Neural crest cell (in vitro differentiated cells): ENCODE data around the gene ZGPAT. TPM values are rescaled to one million over a fixed set of nuclear protein-coding genes. Genes with fewer than 3 reads are reported as not detected.
A peak's percentile ranks its signal among the peaks of the same experiment; 100 is the strongest.

Source experiments
- DNase-seq: peaks from one replicate; pipeline ENCODE4 v3.0.0; 2021; ENCODE audit warnings: low read depth, mixed read lengths, low spot score
- H3K27ac Mint-ChIP-seq: one replicate; pipeline ENCODE4 v1.8.0; 2021; ENCODE audit warnings: mild to moderate bottlenecking, mixed read lengths; ENCODE audit not compliant: unreplicated experiment
- H3K27me3 Mint-ChIP-seq: 2 replicates; pipeline ENCODE4 v1.8.0; 2021; ENCODE audit warnings: low read depth, mild to moderate bottlenecking, mixed read lengths
- H3K36me3 Mint-ChIP-seq: 2 replicates; pipeline ENCODE4 v1.8.0; 2021; ENCODE audit warnings: low read depth, mild to moderate bottlenecking, mixed read lengths
- H3K4me1 Mint-ChIP-seq: 2 replicates; pipeline ENCODE4 v1.8.0; 2021; ENCODE audit warnings: mixed read lengths
- H3K4me3 Mint-ChIP-seq: one replicate; pipeline ENCODE4 v1.8.0; 2021; ENCODE audit warnings: mild to moderate bottlenecking, mixed read lengths
- H3K9me3 Mint-ChIP-seq: 2 replicates; pipeline ENCODE4 v1.8.0; 2021; ENCODE audit warnings: mixed read lengths
- CTCF ChIP-seq: fragments of 200-600 bp; sonication (generic); conservative IDR thresholded peaks from 2 replicates; pipeline ENCODE4 v1.5.0; 2021; ENCODE audit warnings: antibody characterized with exemption, mild to moderate bottlenecking
- total RNA-seq: library from RNA; stranded (reverse); gene quantifications from 2 replicates; pipeline ENCODE4 v1.2.1, GENCODE V29; 2021

ZGPAT gene
- total RNA-seq, 1 donor from 2014 or later, result 31.3 TPM

- H3K27ac Mint-ChIP-seq, result no peak overlapping the region
- no peaks in the 10 kb centered on the region for H3K9me3 Mint-ChIP-seq
- no peaks in the 10 kb centered on the region for H3K4me1 Mint-ChIP-seq
- DNase-seq, result no peak
- H3K36me3 Mint-ChIP-seq, result peaks cover 7% of the 10 kb centered on the region
- H3K4me3 Mint-ChIP-seq, result peak overlapping the region; percentile 71
- peaks cover 4% of the 10 kb centered on the region for H3K27me3 Mint-ChIP-seq
- no peak for TF ChIP-seq CTCF
Observed at GRCh38 chr20:63744574-63745423, 37.0 kb downstream of the ZGPAT start.

- Mint-ChIP-seq H3K9me3 (no peaks in the 10 kb centered on the region), H3K27ac (no peak overlapping the region), H3K36me3 (peaks cover 7% of the 10 kb centered on the region), H3K4me3 (peak overlapping the region; percentile 71), H3K4me1 (no peaks in the 10 kb centered on the region), H3K27me3 (peaks cover 4% of the 10 kb centered on the region)
- no peak for DNase-seq
- TF ChIP-seq CTCF, result no peak
Observed at GRCh38 chr20:63745424-63745805, 37.6 kb downstream of the ZGPAT start.

- H3K9me3 Mint-ChIP-seq, result no peaks in the 10 kb centered on the region
- H3K27me3 Mint-ChIP-seq, result peaks cover 4% of the 10 kb centered on the region
- H3K4me3 Mint-ChIP-seq, result peak overlapping the region; percentile 71
- DNase-seq, result no peak
- TF ChIP-seq CTCF, result no peak
- no peak overlapping the region for H3K27ac Mint-ChIP-seq
- H3K4me1 Mint-ChIP-seq, result peaks cover 3% of the 10 kb centered on the region
- peaks cover 7% of the 10 kb centered on the region for H3K36me3 Mint-ChIP-seq
Observed at GRCh38 chr20:63745961-63746731, 38.3 kb downstream of the ZGPAT start.

- H3K4me3 Mint-ChIP-seq, result no peak overlapping the region
- H3K4me1 Mint-ChIP-seq, result peaks cover 4% of the 10 kb centered on the region
- no peak for TF ChIP-seq CTCF
- peaks cover 4% of the 10 kb centered on the region for H3K27me3 Mint-ChIP-seq
- H3K27ac Mint-ChIP-seq, result no peak overlapping the region
- H3K9me3 Mint-ChIP-seq, result no peaks in the 10 kb centered on the region
- no peak for DNase-seq
- H3K36me3 Mint-ChIP-seq, result peaks cover 7% of the 10 kb centered on the region
Observed at GRCh38 chr20:63746751-63747315, 39.0 kb downstream of the ZGPAT start.

GRCh38 chr20:63747622-63748069, 39.8 kb downstream of the ZGPAT start:
- H3K27me3 Mint-ChIP-seq, result peaks cover 4% of the 10 kb centered on the region
- H3K4me3 Mint-ChIP-seq, result no peak overlapping the region
- H3K27ac Mint-ChIP-seq, result no peak overlapping the region
- DNase-seq, result no peak
- peaks cover 7% of the 10 kb centered on the region for H3K36me3 Mint-ChIP-seq
- no peaks in the 10 kb centered on the region for H3K9me3 Mint-ChIP-seq
- peaks cover 4% of the 10 kb centered on the region for H3K4me1 Mint-ChIP-seq
- TF ChIP-seq CTCF, result no peak
